Measurements from ENCODE around the gene ZBTB42.

ZBTB42 gene

DNA sequence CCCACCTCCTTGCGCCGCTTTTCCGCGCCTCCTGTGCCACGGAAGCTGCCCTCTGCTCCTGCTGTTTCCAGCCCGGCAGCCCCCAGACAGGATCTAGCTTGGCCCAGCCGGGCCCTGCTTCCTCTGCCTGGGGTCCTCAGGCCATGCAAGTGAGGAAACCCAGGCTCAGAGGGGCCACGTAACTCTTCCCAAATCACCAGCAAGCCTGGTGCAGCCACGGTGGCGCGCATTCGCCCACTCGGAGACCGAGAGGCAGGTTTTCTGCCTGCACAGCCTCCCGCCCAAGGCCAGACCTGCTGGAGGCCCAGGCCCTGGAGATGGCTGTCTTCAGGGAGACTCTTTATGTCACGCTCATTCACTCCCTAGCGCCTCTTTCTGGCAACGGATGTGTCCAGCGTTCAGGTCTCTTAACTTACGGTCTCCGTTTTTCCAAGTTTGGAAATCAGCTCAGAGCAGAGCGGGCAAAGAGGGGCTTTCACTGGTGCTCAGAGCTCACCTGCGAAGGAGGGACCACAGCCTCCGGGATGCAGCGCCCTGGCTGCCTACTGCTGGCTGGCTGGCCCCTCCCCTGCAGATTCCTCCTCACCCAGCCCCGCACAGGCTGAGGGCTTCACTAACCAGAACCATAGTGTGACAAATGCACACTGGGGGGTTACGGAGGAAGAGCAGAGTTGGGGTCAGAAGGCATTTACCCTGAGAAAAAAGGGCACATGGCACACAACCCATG, 43.6 kb downstream of the ZBTB42 start:
- DNase-seq, result no peak

DNA sequence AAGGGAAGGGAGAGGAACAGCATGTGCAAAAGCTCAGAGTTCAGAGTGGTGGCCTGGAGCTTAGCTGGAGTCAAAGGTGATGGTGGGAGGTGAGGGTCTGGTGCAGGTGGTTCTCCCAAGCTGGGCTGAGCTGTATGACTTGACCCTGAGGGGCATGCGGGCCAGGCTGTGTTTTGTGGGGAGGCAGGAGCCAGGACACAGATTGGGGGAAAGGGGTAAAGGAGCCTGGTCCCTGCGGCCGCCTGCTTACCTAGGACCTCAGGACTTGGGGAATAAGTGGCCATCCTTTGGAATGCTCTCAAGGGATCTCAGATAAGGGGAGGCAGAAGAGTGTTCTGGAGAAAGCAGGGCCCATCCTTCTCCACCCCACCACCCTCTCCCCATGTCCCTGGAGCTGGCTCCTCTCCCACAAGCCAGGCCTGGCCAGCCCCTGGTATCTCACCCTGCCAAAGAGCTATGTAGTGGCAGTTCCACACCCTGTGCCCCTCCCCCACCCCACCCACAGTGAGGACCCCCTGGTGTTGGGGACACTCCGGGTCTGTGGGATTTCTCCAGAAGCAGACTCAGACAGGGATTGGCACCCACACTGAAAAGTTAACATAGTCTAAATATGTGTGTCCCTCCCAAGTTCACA, 44.2 kb downstream of the ZBTB42 start:
- no peak for DNase-seq

DNA sequence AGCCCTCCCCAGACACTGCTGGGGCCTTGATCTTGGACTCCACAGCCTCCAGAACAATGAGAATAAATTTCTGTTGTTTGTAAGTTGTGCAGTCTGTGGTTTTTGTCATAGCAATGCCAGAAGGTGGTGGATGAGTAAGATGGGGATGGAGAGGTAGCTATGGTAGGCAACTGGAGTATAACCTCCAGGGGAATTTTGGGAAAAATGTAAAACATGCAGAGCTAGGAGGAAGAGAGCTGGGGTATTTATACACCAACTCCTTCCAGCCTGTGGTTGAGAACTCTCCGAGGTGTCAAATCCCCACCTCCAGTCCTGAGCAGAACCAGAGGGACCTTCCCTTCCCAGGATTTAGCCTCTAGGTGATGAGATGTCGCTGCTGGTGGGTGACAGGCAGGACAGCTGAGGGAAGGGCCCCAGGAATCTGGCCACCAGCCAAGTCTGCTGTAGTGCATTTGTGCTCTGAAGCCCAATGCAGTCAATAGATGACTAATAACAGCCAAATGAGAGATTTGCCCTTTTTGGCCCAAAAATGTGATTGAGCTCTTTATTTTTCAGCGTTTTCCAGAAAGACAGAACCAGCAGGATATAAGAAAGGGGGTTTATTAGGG, 45.0 kb downstream of the ZBTB42 start:
- DNase-seq, result no peak

DNA sequence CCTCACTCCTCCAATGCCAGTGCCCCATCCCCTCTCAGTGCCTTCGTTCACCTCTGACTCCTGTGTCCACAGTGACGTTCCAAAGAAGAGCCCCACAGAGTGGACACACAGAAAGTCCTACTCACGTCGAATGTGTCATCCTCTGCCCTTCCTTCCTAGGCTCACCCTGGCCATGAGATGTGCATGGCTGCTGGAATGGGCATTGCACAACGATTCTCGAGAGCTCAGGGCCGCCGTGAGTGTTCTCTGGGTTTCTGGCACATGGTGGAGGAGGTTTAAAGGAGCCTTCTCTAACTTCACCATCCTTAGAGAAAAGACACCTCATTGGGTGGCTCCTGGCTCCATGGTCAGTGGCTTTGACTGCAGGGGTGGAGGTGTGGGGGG, 51.4 kb downstream of the ZBTB42 start:
- DNase-seq, result no peak

All from NCI-H1092 treated with DMSO at 0.1 percent for 48 hours (cell line).